Hepatocyte (in vitro differentiated cells): ENCODE data around the gene BMP7. TPM values are rescaled to one million over a fixed set of nuclear protein-coding genes. Genes with fewer than 3 reads are reported as not detected.
"Not testable (repeated sequence)": the region's sequence is repeated elsewhere in the genome, so short reads cannot be mapped to it uniquely, and the experiment has no call there.

Experiments
- DNase-seq: peaks from one replicate; pipeline ENCODE4 v3.0.0-alpha.2; 2016; ENCODE audit warnings: low spot score
- H2AFZ ChIP-seq: fragments of 200-600 bp; sonication (generic); 2 replicates; pipeline ENCODE4 v1.6.0; 2016; ENCODE audit warnings: antibody characterized with exemption, mild to moderate bottlenecking
- H3K27ac ChIP-seq: fragments of 200-600 bp; sonication (generic); 2 replicates; pipeline ENCODE4 v1.5.1; 2016; ENCODE audit warnings: mild to moderate bottlenecking
- H3K27me3 ChIP-seq: fragments of 200-600 bp; sonication (generic); 2 replicates; pipeline ENCODE4 v1.6.1; 2016
- H3K36me3 ChIP-seq: fragments of 200-600 bp; sonication (generic); replicated peaks from 2 replicates; pipeline ENCODE4 v1.5.1; 2016; ENCODE audit warnings: low read depth; ENCODE audit not compliant: insufficient read depth
- H3K4me1 ChIP-seq: fragments of 200-600 bp; sonication (generic); 2 replicates; pipeline ENCODE4 v1.5.1; 2016; ENCODE audit warnings: mild to moderate bottlenecking, moderate library complexity; ENCODE audit not compliant: insufficient read depth
- H3K4me2 ChIP-seq: fragments of 200-600 bp; sonication (generic); 2 replicates; pipeline ENCODE4 v1.6.0; 2016
- H3K4me3 ChIP-seq: fragments of 200-600 bp; sonication (generic); 2 replicates; pipeline ENCODE4 v1.5.1; 2016; ENCODE audit warnings: mild to moderate bottlenecking
- H3K79me2 ChIP-seq: fragments of 200-600 bp; sonication (generic); 2 replicates; pipeline ENCODE4 v1.6.0; 2017; ENCODE audit warnings: mild to moderate bottlenecking
- H3K9me2 ChIP-seq: fragments of 200-600 bp; sonication (generic); replicated peaks from 2 replicates; pipeline ENCODE4 v1.6.0; 2017; ENCODE audit warnings: mild to moderate bottlenecking; ENCODE audit not compliant: insufficient read depth
- H3K9me3 ChIP-seq: fragments of 200-600 bp; sonication (generic); 2 replicates; pipeline ENCODE4 v1.5.1; 2016; ENCODE audit warnings: low read depth, mild to moderate bottlenecking
- H4K20me1 ChIP-seq: fragments of 200-600 bp; sonication (generic); 2 replicates; pipeline ENCODE4 v1.6.0; 2016; ENCODE audit warnings: mild to moderate bottlenecking; ENCODE audit not compliant: insufficient read depth, poor library complexity, severe bottlenecking
- CTCF ChIP-seq: fragments of 200-600 bp; sonication (generic); IDR thresholded peaks from 2 replicates; pipeline ENCODE4 v1.5.1; 2016; ENCODE audit warnings: antibody characterized with exemption, mild to moderate bottlenecking; ENCODE audit not compliant: poor library complexity
- EZH2 ChIP-seq: fragments of 200-600 bp; sonication (generic); IDR thresholded peaks from 2 replicates; pipeline ENCODE4 v1.6.1; 2016; ENCODE audit warnings: antibody characterized with exemption, mild to moderate bottlenecking, borderline replicate concordance
- EZH2phosphoT487 ChIP-seq: fragments of 200-600 bp; sonication (generic); IDR thresholded peaks from one replicate; pipeline ENCODE4 v1.6.1; 2018; ENCODE audit warnings: antibody characterized with exemption, mild to moderate bottlenecking, low read depth, moderate library complexity; ENCODE audit not compliant: unreplicated experiment, severe bottlenecking
- WGBS: methylation state at CpG from one replicate; pipeline ENCODE4 v1.1.6; 2016; ENCODE audit warnings: low lambda C conversion rate; ENCODE audit errors: missing lambda C conversion rate; 5-methylcytosine and 5-hydroxymethylcytosine counted together
- polyA plus RNA-seq: library from polyadenylated mRNA; unstranded; fragments of >200 nt; fragmentation: Nextera tagmentation; extraction: Ambion mirVana; gene quantifications from 2 replicates; pipeline ENCODE4 v1.2.1, GENCODE V29; 2016
- total RNA-seq: library from RNA; depleted of rRNA; stranded (reverse); fragments of >200 nt; gene quantifications from 2 replicates; pipeline ENCODE4 v1.2.3, GENCODE V29; 2014

The BMP7 gene
- total and polyA plus RNA-seq, 2 experiments from 2014 or later = 9.1 to 14.8 TPM

- H2AFZ ChIP-seq = no peak overlapping the region
- DNase-seq = no peak
- no peaks in the 10 kb centered on the region for H4K20me1 ChIP-seq
- H3K36me3 ChIP-seq = no peaks in the 10 kb centered on the region
- peaks cover 32% of the 10 kb centered on the region for H3K4me1 ChIP-seq
- no peak overlapping the region for H3K27ac ChIP-seq
- H3K9me2 ChIP-seq = no peaks in the 10 kb centered on the region
- H3K9me3 ChIP-seq = no peaks in the 10 kb centered on the region
- WGBS = 91% methylated on average over 10 of the region's 10 CpGs
- no peaks in the 10 kb centered on the region for H3K27me3 ChIP-seq
- H3K79me2 ChIP-seq = no peaks in the 10 kb centered on the region
- H3K4me3 ChIP-seq = no peak overlapping the region
- no peak overlapping the region for H3K4me2 ChIP-seq
- no peak for TF ChIP-seq CTCF
- no peak for TF ChIP-seq EZH2phosphoT487
- TF ChIP-seq EZH2 = no peak
These were observed 13.8 kb upstream of the BMP7 start for GRCh38 chr20:57280221-57280620.

GRCh38 chr20:57279548-57279947, 13.1 kb upstream of the BMP7 start:
- 100% methylated on average over 3 of the region's 3 CpGs for WGBS
- H3K9me3 ChIP-seq, H3K4me2 ChIP-seq, H3K79me2 ChIP-seq, H3K4me3 ChIP-seq, H3K27ac ChIP-seq, DNase-seq, H2AFZ ChIP-seq, H3K27me3 ChIP-seq, H3K36me3 ChIP-seq, H3K9me2 ChIP-seq, H4K20me1 ChIP-seq: not testable (repeated sequence)
- H3K4me1 ChIP-seq = peaks cover 32% of the 10 kb centered on the region

GRCh38 chr20:57278457-57278856, 12.0 kb upstream of the BMP7 start:
- TF ChIP-seq EZH2 = no peak
- no peak for TF ChIP-seq CTCF
- no peak for TF ChIP-seq EZH2phosphoT487
- H3K4me2 ChIP-seq = peak overlapping the region; percentile 64
- no peaks in the 10 kb centered on the region for H3K27me3 ChIP-seq

GRCh38 chr20:57277398-57278105, 11.1 kb upstream of the BMP7 start:
- Histone ChIP-seq H3K27ac (peak overlapping the region; percentile 84), H3K79me2 (no peaks in the 10 kb centered on the region), H3K4me1 (peaks cover 25% of the 10 kb centered on the region), H4K20me1 (no peaks in the 10 kb centered on the region), H3K4me2 (peak overlapping the region; percentile 64), H3K36me3 (no peaks in the 10 kb centered on the region), H3K9me3 (no peaks in the 10 kb centered on the region), H3K9me2 (no peaks in the 10 kb centered on the region), H3K27me3 (no peaks in the 10 kb centered on the region), H2AFZ (no peak overlapping the region), H3K4me3 (no peak overlapping the region)
- 75% methylated on average over 8 of the region's 8 CpGs for WGBS
- DNase-seq = no peak
- no peak for TF ChIP-seq EZH2phosphoT487
- no peak for TF ChIP-seq CTCF
- no peak for TF ChIP-seq EZH2

More at GRCh38 chr20:57278457-57278856, 12.0 kb upstream of the BMP7 start:
- no peaks in the 10 kb centered on the region for H3K9me2 ChIP-seq
- no peaks in the 10 kb centered on the region for H4K20me1 ChIP-seq
- no peaks in the 10 kb centered on the region for H3K9me3 ChIP-seq
- no peaks in the 10 kb centered on the region for H3K79me2 ChIP-seq
- peak overlapping the region; percentile 84 for H3K27ac ChIP-seq
- H3K36me3 ChIP-seq = no peaks in the 10 kb centered on the region
- no peak overlapping the region for H3K4me3 ChIP-seq
- no peak for DNase-seq
- 34% methylated on average over 9 of the region's 9 CpGs for WGBS
- peaks cover 27% of the 10 kb centered on the region for H3K4me1 ChIP-seq
- no peak overlapping the region for H2AFZ ChIP-seq
